Measurements from ENCODE around the gene LRFN5.
"Not testable (repeated sequence)": the region's sequence is repeated elsewhere in the genome, so short reads cannot be mapped to it uniquely, and the experiment has no call there.

LRFN5 gene

GRCh38 chr14:41911155-41911554, 304.5 kb downstream of the LRFN5 start:
- FAIRE-seq: not testable (repeated sequence)

- FAIRE-seq: no peak
Observed at GRCh38 chr14:41913398-41913797, 306.7 kb downstream of the LRFN5 start.

GRCh38 chr14:41915732-41916131, 309.1 kb downstream of the LRFN5 start:
- no peak for FAIRE-seq

- FAIRE-seq: peak; percentile 73
Observed at GRCh38 chr14:41916313-41916712, 309.6 kb downstream of the LRFN5 start.

GRCh38 chr14:41925409-41925808, 318.7 kb downstream of the LRFN5 start:
- FAIRE-seq: no peak

GRCh38 chr14:41950428-41951151, 343.9 kb downstream of the LRFN5 start:
- no peak for FAIRE-seq

All from A204.1 (cell line).